Activated T-helper 9 cell treated with anti-CD3 and anti-CD28 coated beads, Interleukin-2, amount 50 U/mL, for 16 hours (primary cell): Measurements from ENCODE around the gene SUPT3H.

ENCODE experiments used
- DNase-seq: peaks from one replicate; pipeline ENCODE4 v3.0.0-alpha.2; 2020; ENCODE audit warnings: low read depth

SUPT3H gene

DNA sequence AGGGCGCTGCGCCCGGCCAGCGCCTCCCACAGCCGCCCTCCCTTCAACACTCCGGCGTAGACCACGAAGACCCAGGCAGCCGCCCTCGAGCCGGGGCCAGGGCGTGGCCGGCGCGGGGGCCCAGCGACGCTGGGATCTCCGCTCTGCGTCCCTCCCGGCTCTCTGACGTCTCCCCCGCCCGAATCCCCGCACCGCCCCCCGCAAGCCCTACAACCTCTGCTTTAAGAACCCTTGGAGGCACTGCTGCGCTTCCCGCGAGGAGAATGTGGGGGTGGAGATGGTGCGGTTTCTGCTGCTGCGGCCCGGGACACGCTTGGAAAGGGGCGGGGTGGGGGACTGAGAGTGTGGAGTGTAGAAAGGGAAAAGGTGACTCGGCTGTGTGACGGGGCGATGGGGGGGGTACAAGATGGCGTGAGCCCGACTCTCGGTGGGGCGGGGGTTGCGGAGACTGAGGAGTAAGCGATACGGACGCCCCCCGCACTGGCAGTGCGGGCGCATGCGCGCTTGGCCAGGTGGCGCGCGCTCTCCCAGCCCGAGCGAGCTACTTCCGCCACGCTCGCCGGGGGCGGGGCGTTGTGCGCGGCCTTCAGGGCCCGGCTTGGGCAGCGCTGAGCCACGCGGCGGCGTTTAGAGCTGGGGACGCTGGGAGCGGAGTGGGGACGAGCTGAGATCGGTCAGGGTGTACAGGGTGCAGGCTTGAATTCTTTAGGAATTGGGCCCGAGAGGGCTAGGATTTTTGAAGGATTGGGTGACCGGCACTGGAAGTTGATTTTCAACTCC is at the start of gene SUPT3H:
Gene SUPT3H (minus strand): TSS at position 381 of the 780 bp plus-strand sequence.
- DNase-seq, result peak; percentile 93

GRCh38 chr6:45426251-45426650 is 48.5 kb upstream of the SUPT3H start:
- DNase-seq, result no peak

- peak; percentile 41 for DNase-seq
Measured at GRCh38 chr6:45424451-45424861, 46.7 kb upstream of the SUPT3H start.

- peak; percentile 10 for DNase-seq
Measured at GRCh38 chr6:45423824-45424450, 46.2 kb upstream of the SUPT3H start.

- peak; percentile 28 for DNase-seq
Measured at GRCh38 chr6:45423111-45423823, 45.5 kb upstream of the SUPT3H start.

- peak; percentile 53 for DNase-seq
Measured at GRCh38 chr6:45422503-45423110, 44.9 kb upstream of the SUPT3H start.

DNA sequence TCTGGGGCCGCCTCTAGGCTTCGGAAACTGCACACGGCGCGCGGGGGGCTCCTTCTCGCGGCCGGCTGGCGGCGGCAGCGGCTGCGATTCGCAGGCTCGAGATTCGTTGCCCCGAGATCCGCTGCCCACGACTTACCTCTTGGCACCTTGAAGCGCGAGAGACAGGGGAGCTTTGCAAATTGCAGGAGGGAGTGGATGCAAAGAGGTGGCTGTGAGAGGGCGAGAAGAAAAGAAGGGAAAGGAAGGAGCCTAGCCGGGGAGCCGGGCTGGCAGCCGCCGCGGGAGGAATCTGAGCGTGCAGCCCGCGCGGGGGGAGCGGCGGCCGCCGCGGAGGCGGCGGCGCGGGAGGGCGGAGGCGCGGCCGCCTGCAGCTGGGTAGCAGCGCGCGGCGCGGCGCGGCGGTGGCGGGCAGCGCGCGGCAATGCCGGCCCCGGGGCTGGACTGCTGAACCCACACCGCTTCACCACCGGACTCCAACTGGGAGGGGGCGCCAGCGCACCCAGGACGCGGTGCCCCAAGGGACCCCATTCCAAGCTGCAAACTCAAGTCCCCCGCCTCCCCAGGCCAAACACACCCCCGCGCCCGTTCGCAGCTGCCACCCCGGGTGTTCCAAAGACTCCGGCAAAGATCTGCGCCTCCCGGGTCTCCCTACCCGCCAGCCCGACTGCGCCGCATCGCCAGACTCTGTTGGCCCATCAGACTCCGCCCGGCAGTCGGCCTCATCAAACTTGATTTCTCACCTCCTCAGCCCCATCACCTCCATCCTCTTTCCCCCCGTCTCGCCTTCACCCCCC is 44.2 kb upstream of the SUPT3H start:
- peak; percentile 53 for DNase-seq

DNA sequence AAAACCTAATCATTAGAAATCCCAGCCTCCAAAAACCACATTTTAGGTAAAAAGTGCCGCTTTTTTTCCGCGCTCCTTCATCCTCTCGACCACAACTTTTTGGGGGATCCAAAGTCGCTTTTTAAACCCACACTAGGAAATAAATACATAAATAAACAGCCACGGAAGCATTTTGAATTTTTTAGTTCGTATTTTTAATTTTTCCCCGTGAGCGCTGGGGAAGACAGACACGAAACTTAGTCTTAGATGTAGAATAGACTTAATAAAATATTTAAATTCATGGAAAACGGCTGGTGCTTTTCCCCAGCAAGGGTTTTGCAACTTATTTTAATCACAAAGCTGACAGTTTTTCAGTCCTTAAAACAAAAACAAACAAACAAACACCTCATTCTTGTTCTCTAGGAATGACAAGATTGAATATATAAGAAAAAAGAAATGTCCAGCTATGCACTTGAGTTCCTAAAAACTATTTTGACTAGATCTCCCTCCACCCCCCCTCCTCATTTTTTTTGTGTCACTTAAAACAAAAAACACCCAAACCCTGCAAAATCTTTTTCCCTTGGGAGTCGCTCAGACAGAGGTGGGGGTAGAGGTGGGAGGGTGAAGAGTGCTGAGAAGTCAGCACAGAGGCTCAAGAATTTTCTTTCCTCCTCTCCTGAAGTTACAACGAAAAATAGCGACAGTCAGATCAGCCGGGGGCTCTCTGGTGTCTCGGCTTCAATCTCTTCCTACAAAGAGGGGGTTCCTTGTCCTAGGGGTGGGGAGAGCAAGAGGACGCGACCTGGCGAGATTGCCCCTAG is 43.4 kb upstream of the SUPT3H start:
- DNase-seq, result no peak

- peak; percentile 53 for DNase-seq
Measured at GRCh38 chr6:45420083-45420908, 42.6 kb upstream of the SUPT3H start.

- peak; percentile 58 for DNase-seq
Measured at GRCh38 chr6:45419571-45420082, 41.9 kb upstream of the SUPT3H start.

- no peak for DNase-seq
Measured at GRCh38 chr6:45417436-45417835, 39.7 kb upstream of the SUPT3H start.

DNA sequence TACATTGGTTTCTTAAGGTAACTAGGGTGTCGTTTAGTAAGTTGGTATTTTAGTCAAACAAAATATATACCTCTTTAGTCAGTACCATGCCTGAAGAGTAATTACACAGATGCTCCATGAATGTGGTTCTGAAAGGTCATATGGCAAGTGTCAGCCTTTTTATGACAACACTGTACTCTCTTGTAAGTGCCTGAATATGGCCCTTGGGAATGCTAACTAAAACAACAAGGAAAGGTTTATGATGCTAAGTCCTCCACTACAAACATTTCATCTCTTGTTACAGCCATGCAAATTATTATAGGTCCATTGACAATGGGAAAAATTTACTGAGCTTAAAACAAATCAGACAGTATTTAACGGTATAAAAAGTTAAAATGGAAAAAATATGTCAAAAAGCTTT is 39.0 kb upstream of the SUPT3H start:
- no peak for DNase-seq

DNA sequence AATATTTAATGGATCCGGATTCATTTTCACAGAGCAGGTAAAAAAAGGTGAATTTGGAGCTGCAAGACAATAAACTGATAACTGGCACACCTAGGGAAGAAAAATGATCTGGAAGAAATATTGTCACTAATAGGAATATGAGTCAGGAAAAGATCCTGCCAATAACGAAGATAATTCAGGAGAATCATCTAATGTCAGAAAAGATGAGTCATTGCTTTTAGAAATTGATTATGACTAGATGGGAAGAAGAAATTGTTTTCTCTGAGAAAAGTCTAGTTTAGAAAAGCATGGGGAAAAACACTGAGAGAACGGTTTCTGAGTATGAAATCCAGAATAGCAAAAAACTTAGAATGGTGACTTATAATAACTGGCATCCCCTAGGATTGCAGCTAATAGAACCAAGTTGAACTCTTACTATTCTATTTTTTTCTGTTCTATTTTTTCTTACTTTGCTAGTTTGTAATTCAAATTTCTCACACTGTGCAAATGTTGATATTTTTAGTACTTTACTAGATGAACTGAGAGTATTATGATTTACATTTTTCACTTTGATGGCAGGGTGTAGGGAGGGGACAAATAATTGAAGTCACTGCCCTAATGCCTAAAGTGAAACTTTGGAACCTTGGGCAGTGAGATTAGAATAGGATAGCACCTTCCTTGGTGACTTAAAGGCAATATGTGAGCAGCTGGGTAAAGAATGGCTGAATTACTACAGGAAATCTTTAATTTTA is 38.2 kb upstream of the SUPT3H start:
- no peak for DNase-seq

DNA sequence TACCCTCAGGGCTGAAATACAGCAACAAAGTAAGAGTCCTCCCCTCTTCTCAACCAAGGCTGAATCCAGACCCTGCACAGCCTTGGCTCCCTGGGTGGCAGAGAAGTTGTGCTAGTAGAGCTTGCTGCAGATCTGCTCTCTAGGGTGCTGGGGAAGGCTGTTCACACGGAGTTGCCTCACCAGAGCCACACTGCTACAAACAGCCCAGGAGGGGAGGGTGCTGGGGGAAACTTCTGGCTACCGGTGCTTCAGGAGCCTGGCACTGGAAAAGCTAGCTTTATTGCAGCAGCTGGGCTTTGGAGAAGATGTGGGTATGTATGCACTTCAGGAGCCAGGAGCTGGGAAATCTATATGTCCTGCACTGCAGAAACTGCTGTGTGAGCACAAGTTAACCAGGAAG is 37.6 kb upstream of the SUPT3H start:
- DNase-seq, result no peak

GRCh38 chr6:45411959-45412358 is 34.2 kb upstream of the SUPT3H start:
- no peak for DNase-seq

- DNase-seq, result no peak
Measured at GRCh38 chr6:45400021-45400420, 22.3 kb upstream of the SUPT3H start.

DNA sequence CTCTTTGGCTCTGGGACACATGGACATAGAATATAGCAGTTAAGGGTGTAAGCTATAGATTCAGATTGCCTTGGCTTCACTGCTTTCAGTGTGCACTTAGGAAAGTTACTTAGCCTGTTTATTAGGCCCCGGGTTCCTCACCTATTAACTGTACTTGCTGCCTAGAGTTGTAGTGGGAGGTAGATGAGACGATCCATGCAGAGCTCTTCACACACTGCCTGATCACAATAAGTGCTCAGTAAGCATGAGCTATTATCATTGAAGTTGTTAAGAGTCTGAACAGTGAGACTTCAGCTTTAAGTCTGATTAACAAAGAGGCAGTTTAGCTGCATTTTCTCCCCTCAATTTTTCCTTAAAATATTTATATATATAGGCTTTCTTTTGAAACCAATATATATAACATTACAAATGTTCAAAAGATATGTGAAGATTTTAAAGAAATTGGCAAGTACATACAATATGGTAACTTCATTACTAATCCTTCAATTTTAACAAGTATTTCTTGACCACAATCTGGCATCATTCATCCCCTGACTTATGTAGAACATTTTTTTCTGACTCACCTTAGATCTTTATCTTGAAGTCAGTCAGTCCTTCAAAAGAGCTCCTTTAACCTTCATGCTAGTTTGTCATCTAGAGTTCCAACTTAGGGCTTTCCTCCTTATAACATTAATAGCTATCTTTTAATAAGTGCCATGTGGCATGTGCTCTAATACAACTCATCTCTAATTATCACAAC is 20.5 kb upstream of the SUPT3H start:
- no peak for DNase-seq

DNA sequence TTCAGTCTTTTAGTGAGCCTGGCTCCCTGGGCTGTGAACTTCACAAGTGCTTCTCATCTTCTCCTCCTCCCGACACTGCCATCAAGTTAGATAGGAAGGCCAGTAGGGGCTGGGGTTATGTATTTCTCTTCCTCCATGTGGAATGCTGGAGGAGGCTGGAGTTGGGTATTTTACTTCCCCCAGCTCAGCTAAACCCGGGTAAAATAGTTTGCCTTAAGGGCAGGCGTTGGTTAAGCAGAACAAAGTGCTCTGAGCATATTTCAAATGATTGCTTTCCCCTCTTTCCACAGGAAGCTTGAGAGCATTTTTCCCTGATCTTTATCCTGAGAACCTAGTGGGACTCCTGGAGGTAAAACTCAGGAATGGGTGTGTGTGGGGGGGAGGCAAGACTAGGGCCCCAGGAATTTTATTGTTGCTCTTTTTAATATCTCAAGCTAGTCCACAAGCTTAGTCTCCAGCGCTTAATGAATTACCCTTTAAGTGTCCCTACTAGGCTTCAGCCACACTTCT is 16.9 kb upstream of the SUPT3H start:
- no peak for DNase-seq
